GM08714 (cell line): ENCODE data around the gene TASOR2.

Experiments
- H3K4me3 ChIP-seq: fragments of 200-500 bp; sonication (Bioruptor generic); 2 replicates; pipeline ENCODE4 v1.5.1; 2014; ENCODE audit warnings: mild to moderate bottlenecking, low read length, inconsistent platforms
- ZNF274 ChIP-seq: IDR thresholded peaks from 2 replicates; pipeline ENCODE4 v1.6.1; 2012; ENCODE audit warnings: mild to moderate bottlenecking, low read depth, low read length

TASOR2 gene

GRCh38 chr10:5730766-5731165 is 46.1 kb downstream of the TASOR2 start:
- TF ChIP-seq ZNF274: no peak
- H3K4me3 ChIP-seq: no peak overlapping the region

- no peak for TF ChIP-seq ZNF274
- no peak overlapping the region for H3K4me3 ChIP-seq
Observed at GRCh38 chr10:5731559-5731958, 46.9 kb downstream of the TASOR2 start.

- H3K4me3 ChIP-seq: no peak overlapping the region
- TF ChIP-seq ZNF274: no peak
Observed at GRCh38 chr10:5732141-5732540, 47.5 kb downstream of the TASOR2 start.
